HuH-7 (cell line): Measurements from ENCODE around the gene RACGAP1.
"Not testable (repeated sequence)": the region's sequence is repeated elsewhere in the genome, so short reads cannot be mapped to it uniquely, and the experiment has no call there.

Experiments
- DNase-seq: peaks from one replicate; pipeline ENCODE4 v3.0.0; 2011; ENCODE audit warnings: low spot score

RACGAP1 gene

GRCh38 chr12:50030449-50030848 lies 5.2 kb upstream of the RACGAP1 start:
- DNase-seq = not testable (repeated sequence)

- no peak for DNase-seq
Measured at GRCh38 chr12:50026691-50027090, 1.4 kb upstream of the RACGAP1 start.

- no peak for DNase-seq
Measured at GRCh38 chr12:50024805-50025186, 498 bp downstream of the RACGAP1 start.

GRCh38 chr12:50024227-50024626 lies 1.1 kb downstream of the RACGAP1 start:
- no peak for DNase-seq

GRCh38 chr12:50022903-50023302 lies 2.4 kb downstream of the RACGAP1 start:
- no peak for DNase-seq

GRCh38 chr12:50021031-50021430 lies 4.3 kb downstream of the RACGAP1 start:
- no peak for DNase-seq

GRCh38 chr12:50019524-50019923 lies 5.8 kb downstream of the RACGAP1 start:
- no peak for DNase-seq

GRCh38 chr12:50018968-50019367 lies 6.3 kb downstream of the RACGAP1 start:
- DNase-seq = no peak

- DNase-seq = no peak
Measured at GRCh38 chr12:50018154-50018553, 7.1 kb downstream of the RACGAP1 start.

GRCh38 chr12:50017641-50018040 lies 7.7 kb downstream of the RACGAP1 start:
- no peak for DNase-seq

- DNase-seq = no peak
Measured at GRCh38 chr12:50016501-50017475, 8.5 kb downstream of the RACGAP1 start.

GRCh38 chr12:50014342-50014741 lies 11.0 kb downstream of the RACGAP1 start:
- DNase-seq = no peak

GRCh38 chr12:50013361-50014147 lies 11.7 kb downstream of the RACGAP1 start:
- DNase-seq = no peak

GRCh38 chr12:50006754-50007442 lies 18.4 kb downstream of the RACGAP1 start:
- DNase-seq = no peak

GRCh38 chr12:50006280-50006679 lies 19.0 kb downstream of the RACGAP1 start:
- DNase-seq = no peak

GRCh38 chr12:50005175-50005574 lies 20.1 kb downstream of the RACGAP1 start:
- DNase-seq = no peak

- DNase-seq = no peak
Measured at GRCh38 chr12:50004696-50005095, 20.6 kb downstream of the RACGAP1 start.

- DNase-seq = no peak
Measured at GRCh38 chr12:50003595-50003994, 21.7 kb downstream of the RACGAP1 start.

- DNase-seq = no peak
Measured at GRCh38 chr12:49998453-49998852, 26.8 kb downstream of the RACGAP1 start.

GRCh38 chr12:49990273-49990672 lies 35.0 kb downstream of the RACGAP1 start:
- no peak for DNase-seq

- DNase-seq = not testable (repeated sequence)
Measured at GRCh38 chr12:49989400-49989799, 35.9 kb downstream of the RACGAP1 start.

GRCh38 chr12:49987625-49988303 lies 37.5 kb downstream of the RACGAP1 start:
- DNase-seq = no peak
